ENCODE results near the gene ZNF17. TPM values are rescaled to one million over a fixed set of nuclear protein-coding genes. Genes with fewer than 3 reads are reported as not detected.

The ZNF17 gene
- total and polyA plus RNA-seq, 2 of the 8 experiments (the other 6 are each of a cell fraction or from before 2014, with no cell fraction given) = 3.8 to 10.2 TPM

DNA sequence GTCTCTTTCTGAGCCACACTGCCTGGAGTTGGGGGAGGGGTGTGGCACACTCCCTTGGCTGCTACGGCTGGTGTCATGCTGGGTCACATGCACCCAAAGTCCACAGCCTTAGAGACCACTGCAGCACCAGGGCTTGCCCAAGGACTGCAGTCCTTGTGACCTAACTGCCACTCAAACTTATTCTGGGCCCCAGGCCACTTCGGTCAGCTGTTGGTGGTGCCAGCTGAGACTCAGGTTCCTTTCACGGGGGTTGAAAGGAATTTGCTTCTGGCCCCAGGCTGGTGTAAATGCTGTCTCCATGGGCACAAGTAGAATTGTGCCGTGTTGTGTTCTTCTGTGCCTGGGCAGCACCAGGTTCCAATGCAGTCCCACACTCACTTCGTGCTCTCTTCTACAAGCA, 55.5 kb downstream of the ZNF17 start:
- Histone ChIP-seq H3K27ac (ENCODE audit: low read depth, low read length) (no peak overlapping the region), H3K23ac (ENCODE audit: insufficient read length) (no peak overlapping the region), H3K27me3 (replicated peaks in 1 of 4; ENCODE audit: control insufficient read depth in 3 of 4, extremely low read depth in 1 of 4, insufficient read depth in 3 of 4, low read length in 3 of 4) (no peaks in the 10 kb centered on the region), H3K18ac (ENCODE audit: extremely low read depth, low read length) (no peak overlapping the region), H4K5ac (ENCODE audit: insufficient read length, low read depth, low read length) (no peak overlapping the region), H3K14ac (ENCODE audit: insufficient read length) (no peak overlapping the region), H2AFZ (ENCODE audit: low read length) (no peak overlapping the region), H2AK5ac (ENCODE audit: low read depth, low read length) (no peak overlapping the region), H3K23me2 (ENCODE audit: low read depth, low read length) (no peaks in the 10 kb centered on the region), H2BK15ac (ENCODE audit: low read length) (no peak overlapping the region), H2BK20ac (ENCODE audit: low read length) (no peak overlapping the region), H3K4ac (replicated peaks; ENCODE audit: insufficient read length, low read depth, low read length) (no peak overlapping the region), H2BK120ac (replicated peaks; ENCODE audit: low read depth, low read length) (no peak overlapping the region), H3K9me3 (ENCODE audit: insufficient read depth in 2 of 2, low read depth in 1 of 2, low read length in 1 of 2) (peaks cover 36 to 44% of the 10 kb centered on the region in 2 experiments), H3K4me1 (replicated peaks in 1 of 4; ENCODE audit: control insufficient read depth in 3 of 4, insufficient read depth in 4 of 4, low read length in 3 of 4) (no peaks in the 10 kb centered on the region), H3K4me3 (ENCODE audit: extremely low read depth in 1 of 4, insufficient read depth in 2 of 4, low read depth in 3 of 4, low read length in 4 of 4) (no peak overlapping the region), H4K91ac (replicated peaks; ENCODE audit: insufficient read length, low read length) (no peak overlapping the region), H3K4me2 (ENCODE audit: insufficient read depth in 1 of 2, low read depth in 2 of 2, low read length in 2 of 2) (no peak overlapping the region), H3K79me1 (ENCODE audit: low read depth, low read length) (no peaks in the 10 kb centered on the region), H3K36me3 (ENCODE audit: control insufficient read depth in 2 of 4, insufficient read depth in 4 of 4, low read length in 3 of 4) (peaks cover 0 to 23% (median 2%) of the 10 kb centered on the region in 4 experiments; a peak in 4 of 8 replicates), H3K79me2 (ENCODE audit: control insufficient read depth in 1 of 2, insufficient read depth in 2 of 2, low read length in 2 of 2) (peaks cover 0 to 2% of the 10 kb centered on the region in 2 experiments; a peak in 1 of 4 replicates), H4K8ac (ENCODE audit: extremely low read depth, insufficient read depth, low read length) (no peak overlapping the region), H2BK12ac (ENCODE audit: low read depth, low read length) (no peak overlapping the region), H2BK5ac (ENCODE audit: low read depth, low read length) (no peak overlapping the region), H3K9ac (replicated peaks in 1 of 4; ENCODE audit: extremely low read depth in 1 of 4, low read depth in 3 of 4, low read length in 3 of 4) (no peak overlapping the region), H3K56ac (replicated peaks; ENCODE audit: insufficient read length, low read depth, low read length) (no peak overlapping the region), H4K20me1 (replicated peaks in 1 of 2; ENCODE audit: control insufficient read depth in 1 of 2, insufficient read depth in 2 of 2, low read length in 2 of 2) (no peaks in the 10 kb centered on the region)
- POLR2A ChIA-PET (ENCODE audit: partially characterized antibody) = interaction anchor here (1.5 kb wide), 1 partner anchor 216 kb away, joined by 4 read pairs; the partner anchor contains the start of gene ZNF551
- DNase-seq (ENCODE audit: low read depth in 1 of 2, low spot score in 2 of 2) = no peak
- CTCF ChIA-PET (ENCODE audit: partially characterized antibody) = interaction anchor here (0.7 to 1.7 kb wide), 4 partner anchors 11 to 175 kb away, joined by 3 to 10 read pairs (median 5); partner anchors contain the start of gene ZNF772
- 89% methylated on average over 5 of the region's 5 CpGs; no CpG with 5 or more reads in 1 of the 2 experiments for WGBS, 2 experiments (ENCODE audit: extremely low coverage in 1 of 2, insufficient coverage in 1 of 2, insufficient read length in 1 of 2, insufficient replicate concordance in 2 of 2, low coverage in 1 of 2, low lambda C conversion rate in 2 of 2, missing lambda C conversion rate in 1 of 2)
- TF ChIP-seq, protein P1, sequence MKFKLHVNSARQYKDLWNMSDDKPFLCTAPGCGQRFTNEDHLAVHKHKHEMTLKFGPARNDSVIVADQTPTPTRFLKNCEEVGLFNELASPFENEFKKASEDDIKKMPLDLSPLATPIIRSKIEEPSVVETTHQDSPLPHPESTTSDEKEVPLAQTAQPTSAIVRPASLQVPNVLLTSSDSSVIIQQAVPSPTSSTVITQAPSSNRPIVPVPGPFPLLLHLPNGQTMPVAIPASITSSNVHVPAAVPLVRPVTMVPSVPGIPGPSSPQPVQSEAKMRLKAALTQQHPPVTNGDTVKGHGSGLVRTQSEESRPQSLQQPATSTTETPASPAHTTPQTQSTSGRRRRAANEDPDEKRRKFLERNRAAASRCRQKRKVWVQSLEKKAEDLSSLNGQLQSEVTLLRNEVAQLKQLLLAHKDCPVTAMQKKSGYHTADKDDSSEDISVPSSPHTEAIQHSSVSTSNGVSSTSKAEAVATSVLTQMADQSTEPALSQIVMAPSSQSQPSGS (IDR thresholded peaks at IDR 0.05; ENCODE audit: low read length) = no peak
- TF ChIP-seq KDM5A (IDR thresholded peaks at IDR 0.05; ENCODE audit: low read length) (no peak), CBX8 (IDR thresholded peaks at IDR 0.05; ENCODE audit: borderline replicate concordance, low read depth, low read length) (no peak)
- TF ChIP-seq, protein P2, sequence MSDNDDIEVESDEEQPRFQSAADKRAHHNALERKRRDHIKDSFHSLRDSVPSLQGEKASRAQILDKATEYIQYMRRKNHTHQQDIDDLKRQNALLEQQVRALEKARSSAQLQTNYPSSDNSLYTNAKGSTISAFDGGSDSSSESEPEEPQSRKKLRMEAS (IDR thresholded peaks at IDR 0.05) = no peak
- no peak for FAIRE-seq
